IMR-90 (cell line): Measurements from ENCODE around the gene CPA3. TPM values are rescaled to one million over a fixed set of nuclear protein-coding genes. Genes with fewer than 3 reads are reported as not detected.

Experiments
- ATAC-seq: fragments of 200-7000 bp; cut with Tn5 transposase; 2 replicates; pipeline ENCODE4 v1.9.1; 2020; ENCODE audit warnings: low read depth, mild to moderate bottlenecking, moderate library complexity
- BruUV-seq: library from RNA; stranded (reverse); fragments of 400-500 nt; replicated peaks from 2 replicates; lab custom pipeline; 2021; lab: Mats Ljungman, UMichigan
- CTCF ChIA-PET: fragments of 300-600 bp; formaldehyde crosslinking; extraction: SDS; loops from one replicate; lab custom pipeline; 2021; ENCODE audit warnings: antibody characterized with exemption; lab: Yijun Ruan, JAX
- POLR2A ChIA-PET: fragments of 300-600 bp; sonication (Branson Sonifier 250); formaldehyde crosslinking; loops from one replicate; lab custom pipeline; 2022; ENCODE audit warnings: antibody characterized with exemption; ENCODE audit not compliant: unreplicated experiment; lab: Charles Lee
- DNase-seq: peaks from one replicate; pipeline ENCODE4 v3.0.0; 2013
- H2AFZ ChIP-seq: replicated peaks from 2 replicates; pipeline ENCODE3; 2013; ENCODE audit warnings: low read length, mild to moderate bottlenecking; ENCODE audit not compliant: poor library complexity
- H2AK5ac ChIP-seq: 2 replicates; pipeline ENCODE4 v1.6.1; 2013; ENCODE audit warnings: low read depth, low read length, inconsistent platforms
- H2AK9ac ChIP-seq: replicated peaks from 2 replicates; pipeline ENCODE3; 2013; ENCODE audit warnings: mild to moderate bottlenecking, low read depth, low read length, moderate library complexity; ENCODE audit not compliant: poor library complexity
- H2BK120ac ChIP-seq: 2 replicates; pipeline ENCODE4 v1.6.1; 2013; ENCODE audit warnings: low read depth, low read length, inconsistent platforms
- H2BK15ac ChIP-seq: 3 replicates; pipeline ENCODE4 v1.6.1; 2013; ENCODE audit warnings: low read depth, low read length, inconsistent platforms
- H2BK20ac ChIP-seq: 2 replicates; pipeline ENCODE4 v1.6.1; 2013; ENCODE audit warnings: low read depth, mild to moderate bottlenecking, inconsistent platforms, low read length, moderate library complexity
- H2BK5ac ChIP-seq: 2 replicates; pipeline ENCODE4 v1.6.1; 2013; ENCODE audit warnings: mild to moderate bottlenecking, low read depth, low read length, inconsistent platforms; ENCODE audit not compliant: poor library complexity, severe bottlenecking
- H3K14ac ChIP-seq: replicated peaks from 2 replicates; pipeline ENCODE4 v1.6.1; 2013; ENCODE audit warnings: low read depth, low read length, inconsistent platforms
- H3K18ac ChIP-seq: 2 replicates; pipeline ENCODE4 v1.6.1; 2013; ENCODE audit warnings: low read depth, low read length, control low read depth
- H3K23ac ChIP-seq: 2 replicates; pipeline ENCODE4 v1.6.1; 2013; ENCODE audit warnings: low read depth, low read length, inconsistent platforms
- H3K27ac ChIP-seq: 2 replicates; pipeline ENCODE4 v1.5.1; 2013; ENCODE audit warnings: mild to moderate bottlenecking, control low read depth, low read length; ENCODE audit not compliant: insufficient read depth
- H3K27me3 ChIP-seq: 2 replicates; pipeline ENCODE4 v1.6.1; 2013; ENCODE audit warnings: low read length; ENCODE audit not compliant: control insufficient read depth, insufficient read depth
- H3K36me3 ChIP-seq: 2 replicates; pipeline ENCODE4 v1.6.1; 2013; ENCODE audit warnings: low read length, mixed read lengths; ENCODE audit not compliant: control insufficient read depth, insufficient read depth
- H3K4ac ChIP-seq: 2 replicates; pipeline ENCODE4 v1.6.1; 2013; ENCODE audit warnings: low read depth, low read length, inconsistent platforms
- H3K4me1 ChIP-seq: 2 replicates; pipeline ENCODE4 v1.6.1; 2013; ENCODE audit warnings: low read length, mixed read lengths; ENCODE audit not compliant: control insufficient read depth, insufficient read depth
- H3K4me2 ChIP-seq: 2 replicates; pipeline ENCODE4 v1.6.1; 2013; ENCODE audit warnings: low read depth, mild to moderate bottlenecking, control low read depth, low read length, moderate library complexity
- H3K4me3 ChIP-seq: 2 replicates; pipeline ENCODE4 v1.5.1; 2013; ENCODE audit warnings: low read depth, mild to moderate bottlenecking, control low read depth, low read length, moderate library complexity; ENCODE audit not compliant: insufficient read depth
- H3K56ac ChIP-seq: 2 replicates; pipeline ENCODE4 v1.6.1; 2013; ENCODE audit warnings: low read length, inconsistent platforms; ENCODE audit not compliant: insufficient read depth; ENCODE audit errors: extremely low read depth
- H3K79me1 ChIP-seq, 2 experiments: 2 replicates each; pipeline ENCODE4 v1.6.1; 2013; ENCODE audit warnings: low read length in 2 of 2, inconsistent platforms in 1 of 2, low read depth in 1 of 2
- H3K9ac ChIP-seq: 2 replicates; pipeline ENCODE4 v1.6.1; 2013; ENCODE audit warnings: low read depth, low read length, control low read depth
- H3K9me1 ChIP-seq: 2 replicates; pipeline ENCODE4 v1.6.1; 2013; ENCODE audit warnings: low read length, inconsistent platforms; ENCODE audit not compliant: insufficient read depth
- H3K9me3 ChIP-seq: 2 replicates; pipeline ENCODE4 v1.6.1; 2013; ENCODE audit warnings: low read length; ENCODE audit not compliant: control insufficient read depth, insufficient read depth
- H4K20me1 ChIP-seq: 2 replicates; pipeline ENCODE4 v1.6.1; 2013; ENCODE audit warnings: low read length, inconsistent platforms; ENCODE audit not compliant: insufficient read depth
- H4K5ac ChIP-seq: 2 replicates; pipeline ENCODE4 v1.6.1; 2013; ENCODE audit warnings: mild to moderate bottlenecking, low read depth, low read length, control low read depth
- H4K8ac ChIP-seq, 2 experiments: 2 replicates each; pipeline ENCODE4 v1.6.1; 2013; ENCODE audit warnings: low read depth in 2 of 2, low read length in 2 of 2, control low read depth in 1 of 2, inconsistent platforms in 1 of 2
- H4K91ac ChIP-seq: 2 replicates; pipeline ENCODE4 v1.6.1; 2013; ENCODE audit warnings: low read depth, low read length, inconsistent platforms; ENCODE audit not compliant: insufficient read depth
- BHLHE40 ChIP-seq: fragments of 150-350 bp; IDR thresholded peaks from 2 replicates; pipeline ENCODE4 v1.6.1; 2016; ENCODE audit warnings: mild to moderate bottlenecking, low read depth, low read length
- CEBPB ChIP-seq: IDR thresholded peaks from 2 replicates; pipeline ENCODE4 v1.6.1; 2012; ENCODE audit warnings: low read depth, low read length, improper control_type of control experiment
- CHD1 ChIP-seq: IDR thresholded peaks from 2 replicates; pipeline ENCODE4 v1.6.1; 2012; ENCODE audit warnings: low read depth, low read length, improper control_type of control experiment
- MAFK ChIP-seq: IDR thresholded peaks from 2 replicates; pipeline ENCODE4 v1.6.1; 2012; ENCODE audit warnings: low read depth, low read length, improper control_type of control experiment
- MAZ ChIP-seq: IDR thresholded peaks from 2 replicates; pipeline ENCODE4 v1.6.1; 2012; ENCODE audit warnings: low read depth, mild to moderate bottlenecking, low read length, improper control_type of control experiment, moderate library complexity, borderline replicate concordance
- MXI1 ChIP-seq: IDR thresholded peaks from 2 replicates; pipeline ENCODE4 v1.6.1; 2012; ENCODE audit warnings: low read depth, mild to moderate bottlenecking, low read length, moderate library complexity, borderline replicate concordance
- NFE2L2 ChIP-seq: fragments of 150-350 bp; IDR thresholded peaks from 2 replicates; pipeline ENCODE4 v1.6.1; 2016; ENCODE audit warnings: low read depth, mild to moderate bottlenecking, low read length
- POLR2A ChIP-seq: IDR thresholded peaks from 2 replicates; pipeline ENCODE4 v1.6.1; 2012; ENCODE audit warnings: mild to moderate bottlenecking, low read depth, low read length
- RAD21 ChIP-seq: IDR thresholded peaks from 2 replicates; pipeline ENCODE4 v1.6.1; 2012; ENCODE audit warnings: low read length, improper control_type of control experiment
- RCOR1 ChIP-seq: IDR thresholded peaks from 2 replicates; pipeline ENCODE4 v1.6.1; 2012; ENCODE audit warnings: mild to moderate bottlenecking, low read length, improper control_type of control experiment; ENCODE audit not compliant: insufficient replicate concordance
- RFX5 ChIP-seq: IDR thresholded peaks from 2 replicates; pipeline ENCODE4 v1.8.0; 2012; ENCODE audit warnings: low read depth, mild to moderate bottlenecking, low read length, moderate library complexity
- USF2 ChIP-seq: fragments of 150-350 bp; IDR thresholded peaks from 2 replicates; pipeline ENCODE4 v1.6.1; 2017; ENCODE audit warnings: mild to moderate bottlenecking, antibody characterized with exemption, low read length, low read depth
- WGBS, 2 experiments: methylation state at CpG; one replicate each; pipeline versions ENCODE4 v1.1.5 to v1.1.7; 2013; ENCODE audit warnings: missing lambda C conversion rate in 2 of 2; ENCODE audit not compliant: insufficient read length in 1 of 2; ENCODE audit errors: extremely low coverage in 2 of 2; 5-methylcytosine and 5-hydroxymethylcytosine counted together
- dilution Hi-C: fragments of 300-500 bp; cut with HindIII; formaldehyde crosslinking; loops from one replicate; pipeline ENCODE4 v1.14.3; 2018; ENCODE audit warnings: low sequenced_read_pairs; ENCODE audit not compliant: unreplicated experiment
- in situ Hi-C: fragments of 300-500 bp; cut with MboI; formaldehyde crosslinking; loops from 3 replicates; pipeline ENCODE4 v1.14.3; 2019; ENCODE audit warnings: low sequenced_read_pairs, inconsistent platforms, mixed read lengths
- intact Hi-C: fragments of 100-400 bp; cut with micrococcal nuclease; formaldehyde crosslinking; loops from 2 replicates; pipeline ENCODE4 v1.10.0; 2022
- polyA plus RNA-seq, 3 experiments: library from polyadenylated mRNA; depleted of rRNA; stranded (reverse); fragments of >200 nt; gene quantifications; 2 replicates each; pipeline ENCODE4 v1.2.3, GENCODE V29; 2012; ENCODE audit warnings: low replicate concordance in 1 of 3
- total RNA-seq: library from RNA; depleted of rRNA; stranded (reverse); fragments of >200 nt; gene quantifications from 2 replicates; pipeline ENCODE4 v1.2.3, GENCODE V29; 2012
- TF ChIP-seq, protein P1 (sequence below): fragments of 150-350 bp; IDR thresholded peaks from 2 replicates; pipeline ENCODE4 v1.6.1; 2016; ENCODE audit warnings: low read depth, mild to moderate bottlenecking, low read length, moderate library complexity, borderline replicate concordance

The CPA3 gene
- total and polyA plus RNA-seq, 2 of the 4 experiments (the other 2 are of a cell fraction): 0.07 TPM; not detected in 1

GRCh38 chr3:148820361-148821245 lies 44.5 kb upstream of the CPA3 start:
- Histone ChIP-seq H3K79me1 (no peaks in the 10 kb centered on the region), H2BK15ac (no peak overlapping the region), H4K5ac (no peak overlapping the region), H2BK5ac (no peak overlapping the region), H4K91ac (no peak overlapping the region), H2AK5ac (no peak overlapping the region), H2AK9ac (no peak overlapping the region), H3K14ac (no peak overlapping the region), H4K20me1 (no peaks in the 10 kb centered on the region), H3K56ac (no peak overlapping the region), H3K36me3 (no peaks in the 10 kb centered on the region), H3K4me3 (no peak overlapping the region), H3K27ac (no peak overlapping the region), H3K18ac (no peak overlapping the region), H3K4me2 (no peak overlapping the region), H2AFZ (no peak overlapping the region), H3K9me3 (no peaks in the 10 kb centered on the region), H3K9ac (no peak overlapping the region), H3K23ac (no peak overlapping the region), H3K4me1 (no peaks in the 10 kb centered on the region), H2BK20ac (no peak overlapping the region), H3K27me3 (peaks cover 2% of the 10 kb centered on the region; the same call in 1 of the 2 replicates), H4K8ac (no peak overlapping the region), H3K9me1 (no peaks in the 10 kb centered on the region), H3K4ac (no peak overlapping the region), H2BK120ac (no peak overlapping the region)
- TF ChIP-seq, protein P1, sequence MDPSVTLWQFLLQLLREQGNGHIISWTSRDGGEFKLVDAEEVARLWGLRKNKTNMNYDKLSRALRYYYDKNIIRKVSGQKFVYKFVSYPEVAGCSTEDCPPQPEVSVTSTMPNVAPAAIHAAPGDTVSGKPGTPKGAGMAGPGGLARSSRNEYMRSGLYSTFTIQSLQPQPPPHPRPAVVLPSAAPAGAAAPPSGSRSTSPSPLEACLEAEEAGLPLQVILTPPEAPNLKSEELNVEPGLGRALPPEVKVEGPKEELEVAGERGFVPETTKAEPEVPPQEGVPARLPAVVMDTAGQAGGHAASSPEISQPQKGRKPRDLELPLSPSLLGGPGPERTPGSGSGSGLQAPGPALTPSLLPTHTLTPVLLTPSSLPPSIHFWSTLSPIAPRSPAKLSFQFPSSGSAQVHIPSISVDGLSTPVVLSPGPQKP: no peak
- TF ChIP-seq RCOR1 (no peak), NFE2L2 (no peak), RFX5 (no peak), MAFK (no peak), POLR2A (no peak), USF2 (no peak), MAZ (no peak), RAD21 (no peak), CEBPB (no peak), MXI1 (no peak), CHD1 (no peak), BHLHE40 (no peak)
- dilution Hi-C loops (no loop called here), in situ Hi-C loops (no loop called here), intact Hi-C loops (no loop called here)
- no TSS peak for BruUV-seq
- ATAC-seq (no peak), DNase-seq (no peak)
- ChIA-PET CTCF (interaction anchor here (0.6 kb wide), 1 partner anchor 41 kb away, joined by 3 read pairs; no protein-coding TSS in a partner anchor), POLR2A (no interaction called here)
- no CpG with 5 or more reads among the region's 7 CpGs for WGBS, 2 experiments
